DOHH2 (cell line): ENCODE results near the gene ITPR3.

Experiments
- EZH2phosphoT487 ChIP-seq: fragments of 200-600 bp; sonication (generic); IDR thresholded peaks from 2 replicates; pipeline ENCODE4 v1.6.1; 2017; ENCODE audit warnings: borderline replicate concordance, mild to moderate bottlenecking, antibody characterized with exemption, low read length, moderate library complexity, mixed read lengths
- TF ChIP-seq, protein P1 (sequence below): fragments of 200-600 bp; sonication (generic); IDR thresholded peaks from one replicate; pipeline ENCODE4 v1.5.1; 2014; ENCODE audit warnings: antibody characterized with exemption, mild to moderate bottlenecking, low read depth, low read length; ENCODE audit not compliant: poor library complexity, severe bottlenecking

DNA sequence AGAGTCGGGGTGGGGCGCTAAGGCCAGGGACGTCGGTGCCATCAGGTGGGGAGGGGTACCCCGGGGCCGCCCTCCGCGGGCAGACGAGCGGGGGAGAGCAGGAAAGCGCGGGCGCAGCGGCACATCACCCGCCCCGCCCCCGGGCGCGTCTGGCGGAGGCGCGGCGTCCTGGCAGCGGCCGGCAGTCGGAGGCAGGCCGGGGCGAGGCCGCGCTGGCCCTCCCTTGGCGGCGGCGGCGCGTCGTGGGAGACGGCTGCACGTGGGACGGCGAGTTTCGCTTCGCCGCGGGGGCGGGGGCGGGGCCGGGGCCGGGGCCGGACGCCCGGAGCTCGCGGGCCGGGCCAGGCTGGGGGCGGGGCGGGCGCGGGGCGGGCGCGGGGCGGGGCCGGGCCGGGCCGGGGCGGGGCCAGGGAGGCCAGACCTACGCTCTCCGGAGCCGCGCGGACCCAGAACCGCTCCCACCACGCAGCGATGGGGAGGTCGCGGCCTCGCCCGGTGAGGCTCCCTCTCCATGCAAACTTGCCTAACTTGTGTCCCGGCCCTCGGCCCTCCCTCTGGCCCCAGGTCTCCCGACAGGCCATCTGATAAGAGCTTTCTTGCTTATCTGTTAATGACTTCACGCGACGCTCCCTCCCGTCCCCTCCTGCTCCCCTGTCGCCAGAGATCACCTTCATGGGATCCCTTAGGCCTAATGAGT, 12.5 kb downstream of the ITPR3 start:
- TF ChIP-seq, protein P1, sequence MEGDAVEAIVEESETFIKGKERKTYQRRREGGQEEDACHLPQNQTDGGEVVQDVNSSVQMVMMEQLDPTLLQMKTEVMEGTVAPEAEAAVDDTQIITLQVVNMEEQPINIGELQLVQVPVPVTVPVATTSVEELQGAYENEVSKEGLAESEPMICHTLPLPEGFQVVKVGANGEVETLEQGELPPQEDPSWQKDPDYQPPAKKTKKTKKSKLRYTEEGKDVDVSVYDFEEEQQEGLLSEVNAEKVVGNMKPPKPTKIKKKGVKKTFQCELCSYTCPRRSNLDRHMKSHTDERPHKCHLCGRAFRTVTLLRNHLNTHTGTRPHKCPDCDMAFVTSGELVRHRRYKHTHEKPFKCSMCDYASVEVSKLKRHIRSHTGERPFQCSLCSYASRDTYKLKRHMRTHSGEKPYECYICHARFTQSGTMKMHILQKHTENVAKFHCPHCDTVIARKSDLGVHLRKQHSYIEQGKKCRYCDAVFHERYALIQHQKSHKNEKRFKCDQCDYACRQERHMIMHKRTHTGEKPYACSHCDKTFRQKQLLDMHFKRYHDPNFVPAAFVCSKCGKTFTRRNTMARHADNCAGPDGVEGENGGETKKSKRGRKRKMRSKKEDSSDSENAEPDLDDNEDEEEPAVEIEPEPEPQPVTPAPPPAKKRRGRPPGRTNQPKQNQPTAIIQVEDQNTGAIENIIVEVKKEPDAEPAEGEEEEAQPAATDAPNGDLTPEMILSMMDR, result no peak
- TF ChIP-seq EZH2phosphoT487, result no peak
